ENCODE data around the gene RYR1. TPM values are rescaled to one million over a fixed set of nuclear protein-coding genes. Genes with fewer than 3 reads are reported as not detected.

The RYR1 gene
- total RNA-seq, 2 experiments from 2014 or later, result 0.54 to 1.4 TPM

GRCh38 chr19:38391911-38392464, 41.5 kb upstream of the RYR1 start:
- no peak for TF ChIP-seq CTCF (conservative IDR thresholded peaks at IDR 0.05; ENCODE audit: low read length)
- no peak for TF ChIP-seq EZH2phosphoT487 (IDR thresholded peaks at IDR 0.05; ENCODE audit: borderline replicate concordance, low read depth, low read length)
- Histone ChIP-seq H3K4me2 (ENCODE audit: low read length) (no peak overlapping the region), H3K9me2 (ENCODE audit: insufficient read depth, low read length) (no peaks in the 10 kb centered on the region), H3K4me3 (ENCODE audit: low read depth, low read length, poor library complexity, severe bottlenecking) (no peak overlapping the region), H3K4me1 (ENCODE audit: insufficient read depth, low read length, poor library complexity, severe bottlenecking) (peaks cover 9% of the 10 kb centered on the region), H3K27ac (ENCODE audit: low read depth, low read length, poor library complexity, severe bottlenecking) (no peak overlapping the region), H3K9me3 (ENCODE audit: low read length) (no peaks in the 10 kb centered on the region), H2AFZ (ENCODE audit: low read length) (no peak overlapping the region), H4K20me1 (ENCODE audit: insufficient read depth, low read length) (no peaks in the 10 kb centered on the region), H3K36me3 (ENCODE audit: insufficient read depth, low read length) (no peaks in the 10 kb centered on the region), H3K79me2 (ENCODE audit: insufficient read depth, low read depth, low read length) (no peaks in the 10 kb centered on the region)
- CTCF ChIA-PET (ENCODE audit: unreplicated experiment), result no interaction called here
- POLR2A ChIA-PET, result no interaction called here
- no peak for DNase-seq (ENCODE audit: low spot score)
- BruUV-seq (replicated peaks), result no TSS peak
- intact Hi-C loops (cut with micrococcal nuclease; ENCODE audit: unreplicated experiment), result no loop called here

GRCh38 chr19:38392707-38393308, 40.7 kb upstream of the RYR1 start:
- Histone ChIP-seq H3K36me3 (ENCODE audit: insufficient read depth, low read length) (no peaks in the 10 kb centered on the region), H3K79me2 (ENCODE audit: insufficient read depth, low read depth, low read length) (no peaks in the 10 kb centered on the region), H3K9me3 (ENCODE audit: low read length) (no peaks in the 10 kb centered on the region), H3K4me2 (ENCODE audit: low read length) (no peak overlapping the region), H3K4me1 (ENCODE audit: insufficient read depth, low read length, poor library complexity, severe bottlenecking) (peaks cover 9% of the 10 kb centered on the region), H2AFZ (ENCODE audit: low read length) (no peak overlapping the region), H4K20me1 (ENCODE audit: insufficient read depth, low read length) (no peaks in the 10 kb centered on the region), H3K27ac (ENCODE audit: low read depth, low read length, poor library complexity, severe bottlenecking) (no peak overlapping the region), H3K9me2 (ENCODE audit: insufficient read depth, low read length) (no peaks in the 10 kb centered on the region), H3K4me3 (ENCODE audit: low read depth, low read length, poor library complexity, severe bottlenecking) (no peak overlapping the region)
- TF ChIP-seq EZH2phosphoT487 (IDR thresholded peaks at IDR 0.05; ENCODE audit: borderline replicate concordance, low read depth, low read length), result no peak
- TF ChIP-seq CTCF (conservative IDR thresholded peaks at IDR 0.05; ENCODE audit: low read length), result no peak
- DNase-seq (ENCODE audit: low spot score), result no peak
- BruUV-seq (replicated peaks), result no TSS peak
- ChIA-PET CTCF (ENCODE audit: unreplicated experiment) (no interaction called here), POLR2A (no interaction called here)
- intact Hi-C loops (cut with micrococcal nuclease; ENCODE audit: unreplicated experiment), result no loop called here

GRCh38 chr19:38394488-38394887, 39.0 kb upstream of the RYR1 start:
- peak; percentile 24 for DNase-seq (ENCODE audit: low spot score)
- Histone ChIP-seq H3K4me3 (ENCODE audit: low read depth, low read length, poor library complexity, severe bottlenecking) (no peak overlapping the region), H3K4me1 (ENCODE audit: insufficient read depth, low read length, poor library complexity, severe bottlenecking) (no peaks in the 10 kb centered on the region), H3K36me3 (ENCODE audit: insufficient read depth, low read length) (no peaks in the 10 kb centered on the region), H3K9me3 (ENCODE audit: low read length) (no peaks in the 10 kb centered on the region), H3K4me2 (ENCODE audit: low read length) (no peak overlapping the region), H2AFZ (ENCODE audit: low read length) (no peak overlapping the region), H3K27ac (ENCODE audit: low read depth, low read length, poor library complexity, severe bottlenecking) (no peak overlapping the region), H3K9me2 (ENCODE audit: insufficient read depth, low read length) (no peaks in the 10 kb centered on the region), H4K20me1 (ENCODE audit: insufficient read depth, low read length) (no peaks in the 10 kb centered on the region), H3K79me2 (ENCODE audit: insufficient read depth, low read depth, low read length) (no peaks in the 10 kb centered on the region)
- TF ChIP-seq CTCF (conservative IDR thresholded peaks at IDR 0.05; ENCODE audit: low read length), result no peak
- TF ChIP-seq EZH2phosphoT487 (IDR thresholded peaks at IDR 0.05; ENCODE audit: borderline replicate concordance, low read depth, low read length), result no peak
- CTCF ChIA-PET (ENCODE audit: unreplicated experiment), result no interaction called here
- POLR2A ChIA-PET, result interaction anchor here (1.2 kb wide), 1 partner anchor 20 kb away, joined by 3 read pairs; the partner anchor contains the start of gene PSMD8
- BruUV-seq (replicated peaks), result no TSS peak
- intact Hi-C loops (cut with micrococcal nuclease; ENCODE audit: unreplicated experiment), result no loop called here

Data from OCI-LY7 (cell line).